ENCODE results near the gene ANKRD39. TPM values are rescaled to one million over a fixed set of nuclear protein-coding genes. Genes with fewer than 3 reads are reported as not detected.

Gene ANKRD39
- total and polyA plus RNA-seq, 9 of the 15 experiments (the other 6 are each of a cell fraction or from before 2014, with no cell fraction given): 8.2 to 33.1 (median 23.8) TPM

GRCh38 chr2:96809951-96810782 is 47.6 kb downstream of the ANKRD39 start (continued):
- TF ChIP-seq ZNF253 (CRISPR knock-in tag; conservative IDR thresholded peaks at IDR 0.05) (no peak), LEF1 (IDR thresholded peaks at IDR 0.05) (no peak), FOXM1 (IDR thresholded peaks at IDR 0.05; ENCODE audit: low read depth) (peak; percentile 52; the same call in 1 of the 2 replicates), FOXM1 (CRISPR knock-in tag; IDR thresholded peaks at IDR 0.05; ENCODE audit: low read depth) (no peak), SOX6 (IDR thresholded peaks at IDR 0.05) (peak; percentile 75), NR2C1 (IDR thresholded peaks at IDR 0.05) (no peak), NR2C1 (tag; IDR thresholded peaks at IDR 0.05) (no peak), MYC (IDR thresholded peaks at IDR 0.05; ENCODE audit: low read depth, low read length) (peak; percentile 67), MYC (CRISPR knock-in tag; IDR thresholded peaks at IDR 0.05; ENCODE audit: borderline replicate concordance, low read depth) (no peak), ZNF282 (CRISPR knock-in tag; IDR thresholded peaks at IDR 0.05) (no peak), IRF1 (CRISPR knock-in tag; IDR thresholded peaks at IDR 0.05; ENCODE audit: borderline replicate concordance) (no peak), KAT2B (IDR thresholded peaks at IDR 0.05; ENCODE audit: low read depth, low read length) (no peak), MCM5 (IDR thresholded peaks at IDR 0.05; ENCODE audit: low read depth) (no peak), IFI16 (CRISPR knock-in tag; IDR thresholded peaks at IDR 0.05) (no peak), RCOR1 (IDR thresholded peaks at IDR 0.05; ENCODE audit: borderline replicate concordance in 1 of 2, low read depth in 2 of 2, low read length in 2 of 2) (peak in 1 of 2 experiments; percentile 72; a peak in 2 of 4 replicates), HNRNPH1 (optimal IDR thresholded peaks at IDR 0.05; ENCODE audit: low read depth, low read length) (no peak), HOXB6 (CRISPR knock-in tag; IDR thresholded peaks at IDR 0.05; ENCODE audit: borderline replicate concordance) (no peak), NFRKB (IDR thresholded peaks at IDR 0.05; ENCODE audit: low read depth) (no peak), SMARCA4 (IDR thresholded peaks at IDR 0.05) (0 out of 2 replicates have a peak, but pooled peaks have one; percentile 22), FOXJ3 (CRISPR knock-in tag; IDR thresholded peaks at IDR 0.05) (no peak), CBFA2T2 (conservative IDR thresholded peaks at IDR 0.05) (peak; percentile 93), ATF7 (IDR thresholded peaks at IDR 0.05) (no peak), HMGN3 (IDR thresholded peaks at IDR 0.05; ENCODE audit: borderline replicate concordance, extremely low read depth, insufficient read length, low read depth, low read length) (no peak), ZFP30 (CRISPR knock-in tag; IDR thresholded peaks at IDR 0.05; ENCODE audit: borderline replicate concordance) (no peak), TBL1XR1 (IDR thresholded peaks at IDR 0.05; ENCODE audit: low read length in 2 of 2) (no peak), HDAC3 (IDR thresholded peaks at IDR 0.05; ENCODE audit: borderline replicate concordance, partially characterized antibody) (no peak), ZNF197 (CRISPR knock-in tag; IDR thresholded peaks at IDR 0.05; ENCODE audit: low read depth) (no peak), ZBTB5 (IDR thresholded peaks at IDR 0.05) (no peak), SIN3A (IDR thresholded peaks at IDR 0.05; ENCODE audit: borderline replicate concordance in 2 of 2, control insufficient read depth in 1 of 2, low read depth in 2 of 2, low read length in 2 of 2) (no peak)

Measured in K562 (cell line).